ENCODE measurements around the gene ADGRG6. TPM values are rescaled to one million over a fixed set of nuclear protein-coding genes. Genes with fewer than 3 reads are reported as not detected.

The ADGRG6 gene
- total RNA-seq (100 to 1,000 TPM in 1 of 5 donors, 10 to 100 TPM in 2, 1 to 10 TPM in 2; 8.2 to 102 (median 26.2) TPM), polyA plus RNA-seq (1 to 10 TPM; 1.1 to 4.6 (median 2.1) TPM)
- long read RNA-seq, donor 1, partial matches to known transcripts, result 0 of 2 reads
- long read RNA-seq, donor 1, other reads (novel, unspliced or antisense), result 0 of 2 reads
- long read RNA-seq, donor 2, full-length matches to known transcripts, result 4 of 4 reads
- long read RNA-seq, donor 2, partial matches to known transcripts, result 0 of 4 reads
- long read RNA-seq, donor 2, other reads (novel, unspliced or antisense), result 0 of 4 reads
- long read RNA-seq, donor 3, result 0 reads
- long read RNA-seq, donor 4, result 0 reads
- long read RNA-seq, donor 5, partial matches to known transcripts, result 0 of 1 reads
- long read RNA-seq, donor 5, other reads (novel, unspliced or antisense), result 0 of 1 reads
- long read RNA-seq, donor 6, partial matches to known transcripts, result 14 of 19 reads
- long read RNA-seq, donor 6, other reads (novel, unspliced or antisense), result 0 of 19 reads
- long read RNA-seq, donor 7, full-length matches to known transcripts, result 1 of 1 reads
- long read RNA-seq, donor 7, partial matches to known transcripts, result 0 of 1 reads
- long read RNA-seq, donor 7, other reads (novel, unspliced or antisense), result 0 of 1 reads
- long read RNA-seq, donor 8, result 0 reads
- long read RNA-seq, donor 9, partial matches to known transcripts, result 0 of 1 reads
- long read RNA-seq, donor 9, other reads (novel, unspliced or antisense), result 0 of 1 reads
- long read RNA-seq, donor 10, result 0 reads

DNA sequence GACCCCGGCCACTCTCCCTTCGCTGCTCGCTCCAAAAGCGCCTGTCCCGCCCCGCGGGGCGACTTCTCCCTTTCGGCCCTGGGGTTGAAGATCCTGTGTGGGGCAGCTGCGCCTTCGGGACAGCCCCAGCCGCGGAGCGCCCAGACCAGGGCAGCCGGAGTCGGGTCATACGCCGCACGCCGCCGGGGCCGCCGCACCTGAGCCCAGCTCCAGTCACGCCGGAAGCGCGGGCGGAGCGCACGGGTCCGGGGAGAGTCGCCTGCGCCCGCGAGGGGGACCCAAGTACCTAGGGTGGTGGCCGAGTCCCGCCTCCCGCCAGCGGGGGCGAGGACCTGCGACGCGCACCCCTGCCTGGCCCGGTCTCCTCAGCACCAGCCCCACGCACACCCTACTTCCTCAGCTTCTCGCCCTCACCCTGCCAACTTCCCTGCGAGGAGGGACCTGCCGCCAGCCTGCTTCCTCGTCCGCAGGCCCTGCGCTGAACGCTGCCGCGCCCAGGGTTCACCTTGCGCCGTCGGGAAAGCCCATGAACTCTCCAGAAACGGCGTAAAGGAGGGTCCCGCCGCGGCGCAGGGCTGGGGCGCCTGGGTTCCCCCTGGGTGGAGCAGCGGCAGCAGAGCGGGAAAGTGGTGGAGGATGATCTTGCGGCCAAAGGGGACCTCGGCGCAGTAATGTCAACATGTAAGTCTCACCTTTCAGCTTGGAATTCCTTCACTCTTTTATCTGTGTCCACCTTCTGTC, at the start of gene ADGRG6:
TSS of gene ADGRG6 (plus strand) at position 357 of the 741 bp plus-strand sequence. CDS start at position 680, 323 bp downstream.
- intact Hi-C loops (cut with DNase I; ENCODE audit: low total_unique reads), result no loop called here
- peak; percentile 58 to 86 for DNase-seq
- H3K27me3 ChIP-seq, result peaks cover 0 to 30% (median 14%) of the 10 kb centered on the region in 3 donors
- H3K4me1 ChIP-seq, result peaks cover 0 to 19% (median 14%) of the 10 kb centered on the region in 4 donors
- peak within 1 kb of the TSS; percentile 57 to 71 (median 60) for H3K4me3 ChIP-seq
- 0 to 1% (median 1%) methylated on average over 30 to 69 of the region's 69 CpGs for WGBS, 5 donors
- H3K27ac ChIP-seq, result peak within 1 kb of the TSS; percentile 54 to 82 (median 76)
- TF ChIP-seq EP300 (IDR thresholded peaks at IDR 0.05) (no peak), CTCF (IDR thresholded peaks at IDR 0.05) (no peak), POLR2AphosphoS5 (IDR thresholded peaks at IDR 0.05) (peak in 2 of 3 donors; percentile 12), POLR2A (IDR thresholded peaks at IDR 0.05) (no peak)
- H3K9me3 ChIP-seq, result no peaks in the 10 kb centered on the region
- H3K36me3 ChIP-seq, result no peaks in the 10 kb centered on the region

DNA sequence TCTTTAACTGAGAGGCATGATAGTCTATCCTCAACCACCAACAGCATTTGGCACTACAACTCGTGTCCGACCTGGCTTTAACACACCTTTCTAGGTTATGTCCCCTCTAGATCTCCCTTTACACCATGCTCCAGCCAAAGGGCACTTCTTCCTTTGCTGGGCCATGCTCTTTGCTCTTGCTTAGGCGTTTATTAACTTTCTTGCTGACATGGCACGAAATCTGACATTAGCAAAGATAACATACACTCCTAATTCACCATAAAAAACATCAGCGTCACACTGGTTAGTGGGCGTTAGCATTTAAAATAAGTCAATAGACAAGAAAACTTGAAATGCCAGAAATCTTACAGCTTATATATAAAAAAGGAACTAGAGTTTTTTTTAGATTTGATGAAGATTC, 47.3 kb upstream of the ADGRG6 start:
- H3K4me3 ChIP-seq, result no peak overlapping the region
- no peaks in the 10 kb centered on the region for H3K4me1 ChIP-seq
- no peaks in the 10 kb centered on the region for H3K27me3 ChIP-seq
- no peaks in the 10 kb centered on the region for H3K9me3 ChIP-seq
- no peaks in the 10 kb centered on the region for H3K36me3 ChIP-seq
- no peak for DNase-seq
- H3K27ac ChIP-seq, result no peak overlapping the region
- TF ChIP-seq POLR2A (IDR thresholded peaks at IDR 0.05), result no peak
- TF ChIP-seq POLR2AphosphoS5 (IDR thresholded peaks at IDR 0.05), result no peak
- no peak for TF ChIP-seq CTCF (IDR thresholded peaks at IDR 0.05)
- TF ChIP-seq EP300 (IDR thresholded peaks at IDR 0.05), result no peak
- intact Hi-C loops (cut with DNase I; ENCODE audit: low total_unique reads), result no loop called here
- WGBS, 5 donors, result 75 to 78% (median 77%) methylated on average over 6 of the region's 6 CpGs

DNA sequence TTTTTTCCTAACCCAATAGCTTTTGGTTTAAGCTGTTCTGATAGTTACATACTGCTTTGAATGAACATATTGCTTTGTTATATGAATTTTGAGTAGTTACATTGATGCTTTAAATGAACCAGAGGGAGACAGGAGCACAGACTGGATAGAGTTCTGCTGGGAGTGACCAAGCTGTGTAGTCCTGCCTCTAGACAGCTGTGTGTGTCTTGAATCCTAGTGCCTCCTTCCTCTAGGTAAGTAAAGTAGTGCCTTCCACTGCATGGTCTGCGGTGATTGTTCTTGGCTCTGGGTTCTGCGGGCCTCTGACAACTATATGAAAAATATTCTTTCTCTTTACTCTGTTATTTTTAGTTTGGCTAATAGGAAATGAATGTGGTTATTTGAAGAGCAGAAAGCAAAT, 46.0 kb upstream of the ADGRG6 start:
- whole genome bisulfite sequencing, 5 donors, result 16 to 41% (median 22%) methylated on average over 2 of the region's 2 CpGs
- H3K4me1 ChIP-seq, result no peaks in the 10 kb centered on the region
- H3K4me3 ChIP-seq, result no peak overlapping the region
- H3K27ac ChIP-seq, result no peak overlapping the region
- H3K9me3 ChIP-seq, result no peaks in the 10 kb centered on the region
- intact Hi-C loops (cut with DNase I; ENCODE audit: low total_unique reads), result no loop called here
- no peaks in the 10 kb centered on the region for H3K36me3 ChIP-seq
- H3K27me3 ChIP-seq, result no peaks in the 10 kb centered on the region
- no peak for DNase-seq
- TF ChIP-seq CTCF (IDR thresholded peaks at IDR 0.05) (no peak), POLR2AphosphoS5 (IDR thresholded peaks at IDR 0.05) (no peak), POLR2A (IDR thresholded peaks at IDR 0.05) (no peak), EP300 (IDR thresholded peaks at IDR 0.05) (no peak)

DNA sequence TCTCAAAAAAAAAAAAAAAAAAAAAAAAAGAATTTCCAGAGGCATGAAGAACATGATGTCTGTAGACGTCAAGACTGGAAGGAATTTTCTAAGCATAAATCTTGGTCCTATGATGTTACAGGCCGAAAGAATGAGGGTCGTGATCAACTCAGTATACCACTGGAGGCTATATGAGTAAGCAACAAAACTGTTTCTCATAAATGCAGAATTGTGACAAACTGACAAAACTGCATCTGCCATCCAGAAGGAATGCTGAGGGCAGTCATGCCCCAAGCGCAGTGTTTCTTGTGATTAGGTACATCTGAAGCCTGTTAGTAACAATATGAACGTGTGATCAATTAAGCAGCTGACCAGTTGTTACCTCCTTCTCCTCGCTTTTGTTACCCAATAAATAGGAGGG, 43.5 kb upstream of the ADGRG6 start:
- Histone ChIP-seq H3K27ac (no peak overlapping the region), H3K9me3 (no peaks in the 10 kb centered on the region), H3K27me3 (no peaks in the 10 kb centered on the region), H3K4me1 (no peaks in the 10 kb centered on the region), H3K4me3 (no peak overlapping the region), H3K36me3 (no peaks in the 10 kb centered on the region)
- intact Hi-C loops (cut with DNase I; ENCODE audit: low total_unique reads), result no loop called here
- TF ChIP-seq POLR2A (IDR thresholded peaks at IDR 0.05) (no peak), EP300 (IDR thresholded peaks at IDR 0.05) (no peak), POLR2AphosphoS5 (IDR thresholded peaks at IDR 0.05) (no peak), CTCF (IDR thresholded peaks at IDR 0.05) (no peak)
- 88 to 96% (median 93%) methylated on average over 6 of the region's 6 CpGs for WGBS, 5 donors
- DNase-seq, result no peak
